ENCODE measurements around the gene FAM163B. TPM values are rescaled to one million over a fixed set of nuclear protein-coding genes. Genes with fewer than 3 reads are reported as not detected.
A peak's percentile ranks its signal among the peaks of the same experiment; 100 is the strongest.

FAM163B gene
- total RNA-seq, 1 donor from 2014 or later = not detected

GRCh38 chr9:133556354-133556753 is 52.8 kb downstream of the FAM163B start:
- Histone ChIP-seq H3K27ac (ENCODE audit: low read depth, low read length) (no peak overlapping the region), H3K4me1 (ENCODE audit: control insufficient read depth in 3 of 3, insufficient read depth in 3 of 3, low read length in 3 of 3) (peaks cover 13 to 29% (median 14%) of the 10 kb centered on the region in 3 donors), H3K4me3 (ENCODE audit: low read length in 3 of 3) (no peak overlapping the region), H3K36me3 (ENCODE audit: control insufficient read depth in 3 of 3, insufficient read depth in 3 of 3, low read length in 3 of 3) (peaks cover 0 to 8% (median under 1%) of the 10 kb centered on the region in 3 donors), H3K9ac (ENCODE audit: low read depth in 1 of 3, low read length in 3 of 3) (no peak overlapping the region), H3K9me3 (ENCODE audit: control insufficient read depth in 3 of 3, low read length in 3 of 3) (no peaks in the 10 kb centered on the region), H3K27me3 (ENCODE audit: control insufficient read depth in 3 of 3, insufficient read depth in 3 of 3, low read length in 3 of 3) (peaks cover 4 to 42% (median 26%) of the 10 kb centered on the region in 3 donors)

DNA sequence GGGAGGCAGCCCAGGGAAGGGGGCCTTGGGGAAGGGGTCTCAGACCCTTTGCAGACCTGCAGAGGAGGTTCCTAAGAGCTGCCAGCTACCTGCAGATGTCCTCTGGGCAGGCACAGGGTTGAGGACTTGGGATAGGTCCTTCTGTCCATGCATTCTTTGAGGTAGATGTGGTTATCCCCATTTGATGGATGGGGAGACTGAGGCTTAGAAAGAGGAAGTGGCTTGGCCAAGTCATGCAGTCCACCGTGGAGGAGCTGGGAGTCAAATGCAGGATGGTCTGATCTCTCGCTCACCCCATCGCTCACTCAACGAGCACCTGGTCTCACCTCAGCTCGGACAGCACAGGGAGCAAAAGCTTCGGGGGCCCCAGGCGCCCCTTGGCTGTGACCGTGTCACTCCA is 54.5 kb downstream of the FAM163B start:
- Histone ChIP-seq H3K4me3 (ENCODE audit: low read length in 3 of 3) (no peak overlapping the region), H3K27ac (ENCODE audit: low read depth, low read length) (no peak overlapping the region), H3K9ac (ENCODE audit: low read depth in 1 of 3, low read length in 3 of 3) (no peak overlapping the region), H3K27me3 (ENCODE audit: control insufficient read depth in 3 of 3, insufficient read depth in 3 of 3, low read length in 3 of 3) (peaks cover 0 to 29% (median 12%) of the 10 kb centered on the region in 3 donors), H3K4me1 (ENCODE audit: control insufficient read depth in 3 of 3, insufficient read depth in 3 of 3, low read length in 3 of 3) (peaks cover 10 to 19% (median 13%) of the 10 kb centered on the region in 3 donors), H3K36me3 (ENCODE audit: control insufficient read depth in 3 of 3, insufficient read depth in 3 of 3, low read length in 3 of 3) (peaks cover 0 to 10% (median 2%) of the 10 kb centered on the region in 3 donors), H3K9me3 (ENCODE audit: control insufficient read depth in 3 of 3, low read length in 3 of 3) (no peaks in the 10 kb centered on the region)

DNA sequence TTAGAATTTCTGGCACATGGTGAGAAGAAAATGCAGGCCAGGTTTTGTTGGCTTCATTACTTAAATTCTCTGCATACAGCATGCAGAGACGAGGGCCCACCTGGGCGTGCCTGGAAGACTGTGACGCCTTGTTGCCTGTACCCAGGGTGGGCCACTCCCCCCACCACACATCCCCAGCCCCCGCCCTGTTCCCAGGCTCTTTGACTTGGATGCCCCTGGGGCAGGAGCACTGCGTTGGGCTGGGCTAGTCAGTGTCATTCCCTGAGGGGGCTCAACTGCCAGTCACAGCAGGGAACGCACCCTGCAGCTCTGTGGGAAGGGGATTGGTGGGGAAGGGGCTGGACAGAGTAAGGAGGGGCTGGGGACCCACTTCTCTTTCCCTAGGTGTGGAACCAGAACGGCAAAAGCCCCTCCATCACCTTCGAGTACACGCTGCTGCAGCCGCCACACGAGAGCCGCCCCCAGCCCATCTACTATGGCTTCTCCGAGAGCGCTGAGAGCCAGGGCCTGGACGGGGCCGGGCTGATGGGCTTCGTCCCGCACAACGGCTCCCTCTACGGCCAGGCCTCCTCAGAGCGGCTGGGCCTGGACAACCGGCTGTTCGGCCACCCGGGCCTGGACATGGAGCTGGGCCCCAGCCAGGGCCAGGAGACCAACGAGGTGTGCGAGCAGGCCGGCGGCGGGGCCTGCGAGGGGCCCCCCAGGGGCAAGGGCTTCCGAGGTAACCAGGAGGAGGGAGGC is 55.0 kb downstream of the FAM163B start:
- H3K4me3 ChIP-seq (ENCODE audit: low read length in 3 of 3) = no peak overlapping the region
- H3K36me3 ChIP-seq (ENCODE audit: control insufficient read depth in 3 of 3, insufficient read depth in 3 of 3, low read length in 3 of 3) = peaks cover 0 to 10% (median 2%) of the 10 kb centered on the region in 3 donors
- H3K9me3 ChIP-seq (ENCODE audit: control insufficient read depth in 3 of 3, low read length in 3 of 3) = no peaks in the 10 kb centered on the region
- no peak overlapping the region for H3K9ac ChIP-seq (ENCODE audit: low read depth in 1 of 3, low read length in 3 of 3)
- no peak overlapping the region for H3K27ac ChIP-seq (ENCODE audit: low read depth, low read length)
- peaks cover 10 to 17% (median 10%) of the 10 kb centered on the region in 3 donors for H3K4me1 ChIP-seq (ENCODE audit: control insufficient read depth in 3 of 3, insufficient read depth in 3 of 3, low read length in 3 of 3)
- H3K27me3 ChIP-seq (ENCODE audit: control insufficient read depth in 3 of 3, insufficient read depth in 3 of 3, low read length in 3 of 3) = peaks cover 0 to 29% (median 9%) of the 10 kb centered on the region in 3 donors

DNA sequence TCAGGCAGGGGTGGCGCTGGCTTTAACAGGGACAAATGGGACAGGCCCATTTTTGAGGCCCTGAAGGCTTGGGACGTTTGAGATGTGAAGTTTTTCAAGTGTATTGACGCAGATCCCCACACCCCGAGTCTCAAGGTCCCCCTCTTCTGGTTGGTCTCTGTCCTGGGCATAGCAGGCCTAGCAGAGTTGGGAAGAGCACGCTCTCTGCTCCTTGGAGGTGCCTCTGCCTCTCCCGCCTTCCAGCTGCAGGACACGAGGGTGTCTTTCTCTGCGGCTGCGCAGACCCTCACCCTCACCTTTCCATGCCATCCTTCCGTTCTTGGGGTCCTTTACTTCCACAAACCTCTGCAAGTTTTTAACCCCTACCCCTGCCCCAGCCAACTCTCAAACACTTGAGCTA is 56.1 kb downstream of the FAM163B start:
- peaks cover 1 to 7% (median 2%) of the 10 kb centered on the region in 3 donors for H3K4me1 ChIP-seq (ENCODE audit: control insufficient read depth in 3 of 3, insufficient read depth in 3 of 3, low read length in 3 of 3)
- no peaks in the 10 kb centered on the region for H3K9me3 ChIP-seq (ENCODE audit: control insufficient read depth in 3 of 3, low read length in 3 of 3)
- peaks cover 0 to 10% (median 2%) of the 10 kb centered on the region in 3 donors for H3K36me3 ChIP-seq (ENCODE audit: control insufficient read depth in 3 of 3, insufficient read depth in 3 of 3, low read length in 3 of 3)
- no peak overlapping the region for H3K9ac ChIP-seq (ENCODE audit: low read depth in 1 of 3, low read length in 3 of 3)
- H3K27me3 ChIP-seq (ENCODE audit: control insufficient read depth in 3 of 3, insufficient read depth in 3 of 3, low read length in 3 of 3) = peaks cover 0 to 24% (median 9%) of the 10 kb centered on the region in 3 donors
- no peak overlapping the region for H3K4me3 ChIP-seq (ENCODE audit: low read length in 3 of 3)
- no peak overlapping the region for H3K27ac ChIP-seq (ENCODE audit: low read depth, low read length)

DNA sequence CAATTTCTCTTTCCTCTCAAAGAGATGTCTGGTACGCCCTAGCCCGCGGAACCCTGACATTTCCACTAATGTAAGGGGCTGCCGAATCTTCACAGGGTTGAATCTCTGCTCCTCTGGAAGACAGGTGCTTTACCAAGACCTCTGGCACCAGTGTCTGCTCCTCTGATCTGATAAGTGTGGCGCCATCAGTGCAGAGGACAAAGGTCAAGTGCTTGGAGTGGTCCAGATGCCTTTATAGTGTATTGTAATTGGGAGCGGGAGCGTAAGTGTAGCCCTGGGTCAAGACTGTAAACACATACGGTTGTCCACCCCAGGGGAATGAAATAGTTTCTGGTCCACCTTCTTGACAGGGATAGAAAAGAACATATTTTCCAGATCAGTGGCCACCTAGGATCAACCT is 57.0 kb downstream of the FAM163B start:
- peaks cover 0 to 3% (median 0%) of the 10 kb centered on the region in 3 donors for H3K4me1 ChIP-seq (ENCODE audit: control insufficient read depth in 3 of 3, insufficient read depth in 3 of 3, low read length in 3 of 3)
- H3K9ac ChIP-seq (ENCODE audit: low read depth in 1 of 3, low read length in 3 of 3) = no peak overlapping the region
- H3K36me3 ChIP-seq (ENCODE audit: control insufficient read depth in 3 of 3, insufficient read depth in 3 of 3, low read length in 3 of 3) = peaks cover 0 to 10% (median 2%) of the 10 kb centered on the region in 3 donors
- H3K27me3 ChIP-seq (ENCODE audit: control insufficient read depth in 3 of 3, insufficient read depth in 3 of 3, low read length in 3 of 3) = peaks cover 0 to 22% (median 8%) of the 10 kb centered on the region in 3 donors
- no peaks in the 10 kb centered on the region for H3K9me3 ChIP-seq (ENCODE audit: control insufficient read depth in 3 of 3, low read length in 3 of 3)
- H3K27ac ChIP-seq (ENCODE audit: low read depth, low read length) = no peak overlapping the region
- H3K4me3 ChIP-seq (ENCODE audit: low read length in 3 of 3) = no peak overlapping the region

DNA sequence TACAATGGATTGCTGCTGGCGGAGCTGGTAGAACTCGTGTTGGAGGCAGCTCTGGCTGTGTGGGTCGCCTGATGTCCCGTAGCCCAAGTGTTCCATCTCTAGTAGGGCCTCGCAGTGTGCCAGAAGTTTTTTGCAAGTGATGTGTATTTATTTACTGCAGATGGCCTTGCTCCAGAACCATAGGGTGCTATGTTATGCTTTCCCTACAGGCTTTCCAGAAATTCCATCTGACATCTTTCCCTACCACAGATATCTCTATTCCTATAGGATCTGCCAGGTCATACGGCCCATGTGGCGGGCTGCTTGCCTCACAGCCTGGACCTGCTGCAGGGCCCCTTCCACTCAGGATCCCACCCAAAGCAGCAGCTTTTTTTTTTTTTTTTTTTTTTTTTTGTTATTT is 57.7 kb downstream of the FAM163B start:
- H3K9me3 ChIP-seq (ENCODE audit: control insufficient read depth in 3 of 3, low read length in 3 of 3) = no peaks in the 10 kb centered on the region
- H3K27ac ChIP-seq (ENCODE audit: low read depth, low read length) = no peak overlapping the region
- no peak overlapping the region for H3K4me3 ChIP-seq (ENCODE audit: low read length in 3 of 3)
- H3K27me3 ChIP-seq (ENCODE audit: control insufficient read depth in 3 of 3, insufficient read depth in 3 of 3, low read length in 3 of 3) = peaks cover 0 to 17% (median 5%) of the 10 kb centered on the region in 3 donors
- H3K36me3 ChIP-seq (ENCODE audit: control insufficient read depth in 3 of 3, insufficient read depth in 3 of 3, low read length in 3 of 3) = peaks cover 0 to 9% (median 2%) of the 10 kb centered on the region in 3 donors
- no peak overlapping the region for H3K9ac ChIP-seq (ENCODE audit: low read depth in 1 of 3, low read length in 3 of 3)
- peaks cover 0 to 3% (median 1%) of the 10 kb centered on the region in 3 donors for H3K4me1 ChIP-seq (ENCODE audit: control insufficient read depth in 3 of 3, insufficient read depth in 3 of 3, low read length in 3 of 3)

- Histone ChIP-seq H3K36me3 (ENCODE audit: control insufficient read depth in 3 of 3, insufficient read depth in 3 of 3, low read length in 3 of 3) (peaks cover 0 to 5% (median 4%) of the 10 kb centered on the region in 3 donors), H3K4me1 (ENCODE audit: control insufficient read depth in 3 of 3, insufficient read depth in 3 of 3, low read length in 3 of 3) (peaks cover 13 to 15% (median 14%) of the 10 kb centered on the region in 3 donors), H3K27ac (ENCODE audit: low read depth, low read length) (no peak overlapping the region), H3K27me3 (ENCODE audit: control insufficient read depth in 3 of 3, insufficient read depth in 3 of 3, low read length in 3 of 3) (peaks cover 0 to 5% (median 0%) of the 10 kb centered on the region in 3 donors), H3K9me3 (ENCODE audit: control insufficient read depth in 3 of 3, low read length in 3 of 3) (no peaks in the 10 kb centered on the region), H3K9ac (ENCODE audit: low read depth in 1 of 3, low read length in 3 of 3) (no peak overlapping the region), H3K4me3 (ENCODE audit: low read length in 3 of 3) (no peak overlapping the region)
Observed at GRCh38 chr9:133547116-133547515, 62.1 kb downstream of the FAM163B start.

DNA sequence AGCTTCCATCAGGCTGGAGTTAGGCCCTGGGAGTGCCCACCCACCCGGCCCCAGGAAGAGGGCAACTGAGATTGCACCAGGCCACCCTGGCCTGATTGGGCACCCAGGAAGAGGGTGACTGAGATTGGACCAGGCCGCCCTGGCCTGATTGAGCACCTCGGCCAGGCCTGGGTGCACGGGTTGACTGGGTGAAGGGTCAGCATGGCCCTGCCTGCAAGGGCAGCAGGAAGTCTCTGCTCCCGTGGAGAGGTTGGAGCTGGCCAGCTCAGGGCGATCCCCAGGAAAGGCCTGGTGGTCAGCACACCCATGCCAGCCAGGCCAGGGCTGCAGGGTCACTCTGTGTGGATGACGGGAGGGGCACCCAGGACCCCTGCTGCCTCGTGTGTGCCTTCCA is 62.9 kb downstream of the FAM163B start:
- Histone ChIP-seq H3K9me3 (ENCODE audit: control insufficient read depth in 3 of 3, low read length in 3 of 3) (no peaks in the 10 kb centered on the region), H3K4me3 (ENCODE audit: low read length in 3 of 3) (no peak overlapping the region), H3K36me3 (ENCODE audit: control insufficient read depth in 3 of 3, insufficient read depth in 3 of 3, low read length in 3 of 3) (peaks cover 0 to 3% (median 2%) of the 10 kb centered on the region in 3 donors), H3K27ac (ENCODE audit: low read depth, low read length) (no peak overlapping the region), H3K4me1 (ENCODE audit: control insufficient read depth in 3 of 3, insufficient read depth in 3 of 3, low read length in 3 of 3) (peaks cover 13 to 15% (median 14%) of the 10 kb centered on the region in 3 donors), H3K9ac (ENCODE audit: low read depth in 1 of 3, low read length in 3 of 3) (no peak overlapping the region), H3K27me3 (ENCODE audit: control insufficient read depth in 3 of 3, insufficient read depth in 3 of 3, low read length in 3 of 3) (peaks cover 0 to 5% (median 0%) of the 10 kb centered on the region in 3 donors)

DNA sequence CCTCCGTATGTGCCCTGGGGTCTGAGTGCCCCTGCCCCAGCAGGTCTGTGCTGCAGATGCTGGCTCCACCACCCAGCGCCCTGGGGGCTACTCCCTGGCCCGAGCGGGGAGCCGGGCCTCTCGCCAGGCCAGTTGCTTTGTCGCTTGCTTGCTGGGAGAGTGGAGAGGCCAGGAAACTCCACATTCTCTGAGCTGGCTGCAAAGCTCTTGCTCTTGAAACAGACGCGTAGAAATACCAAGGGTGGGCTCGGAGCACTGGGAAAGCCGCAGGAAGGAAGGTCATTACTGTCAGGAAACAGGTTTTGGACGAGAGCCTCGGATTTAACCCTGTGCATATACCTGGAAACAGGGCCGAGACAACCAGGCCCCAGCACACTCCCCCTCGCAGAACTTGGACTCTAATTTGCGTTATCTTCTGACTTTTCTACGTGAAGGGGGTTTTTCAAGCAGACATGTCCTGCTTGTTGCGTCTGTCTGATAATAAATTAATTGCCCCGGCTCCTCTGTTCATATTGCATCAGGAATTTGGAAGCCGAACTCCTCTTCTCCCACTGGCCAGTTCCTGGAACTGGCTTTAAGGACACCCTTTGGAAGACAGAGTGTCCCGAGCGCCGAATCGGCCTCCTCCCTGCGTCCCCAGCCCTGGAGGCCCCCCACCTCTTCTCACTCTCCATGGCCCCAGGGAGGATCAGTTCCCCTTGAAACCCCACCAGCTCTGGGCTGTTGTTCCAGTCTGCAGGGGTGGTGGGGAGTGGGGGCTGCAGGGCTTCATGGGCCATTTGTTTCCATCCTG is 63.5 kb downstream of the FAM163B start:
- no peak overlapping the region for H3K27ac ChIP-seq (ENCODE audit: low read depth, low read length)
- peaks cover 0 to 7% (median 0%) of the 10 kb centered on the region in 3 donors for H3K27me3 ChIP-seq (ENCODE audit: control insufficient read depth in 3 of 3, insufficient read depth in 3 of 3, low read length in 3 of 3)
- H3K36me3 ChIP-seq (ENCODE audit: control insufficient read depth in 3 of 3, insufficient read depth in 3 of 3, low read length in 3 of 3) = peaks cover 0 to 5% (median 2%) of the 10 kb centered on the region in 3 donors
- peaks cover 13 to 15% (median 14%) of the 10 kb centered on the region in 3 donors for H3K4me1 ChIP-seq (ENCODE audit: control insufficient read depth in 3 of 3, insufficient read depth in 3 of 3, low read length in 3 of 3)
- no peak overlapping the region for H3K4me3 ChIP-seq (ENCODE audit: low read length in 3 of 3)
- H3K9ac ChIP-seq (ENCODE audit: low read depth in 1 of 3, low read length in 3 of 3) = peak overlapping the region in 1 of 3 donors; percentile 33
- no peaks in the 10 kb centered on the region for H3K9me3 ChIP-seq (ENCODE audit: control insufficient read depth in 3 of 3, low read length in 3 of 3)
